Lung (tissue), 12 donors: Measurements from ENCODE around the gene TSC22D1. TPM values are rescaled to one million over a fixed set of nuclear protein-coding genes. Genes with fewer than 3 reads are reported as not detected.
A peak's percentile ranks its signal among the peaks of the same experiment; 100 is the strongest.

ENCODE experiments used
- ATAC-seq: fragments of 200-7000 bp; cut with Tn5 transposase; one replicate; pipeline ENCODE4 v1.9.1; 2020; ENCODE audit warnings: moderate number of reproducible peaks; ENCODE audit not compliant: insufficient read depth, low FRiP score
- DNase-seq, 3 donors: peaks; one replicate each; pipeline ENCODE4 v3.0.0-alpha.2; 2013 to 2017
- H3K27ac ChIP-seq, 2 donors: one replicate each; pipeline ENCODE4 v1.5.1; 2013; ENCODE audit warnings: mild to moderate bottlenecking in 2 of 2, moderate library complexity in 2 of 2, control low read depth in 1 of 2, inconsistent platforms in 1 of 2, low read depth in 1 of 2, low read length in 1 of 2
- H3K27me3 ChIP-seq, 3 donors: one replicate each; pipeline ENCODE4 v1.5.1; 2013; ENCODE audit warnings: low read length in 2 of 3; ENCODE audit not compliant: control insufficient read depth in 3 of 3, insufficient read depth in 3 of 3
- H3K36me3 ChIP-seq, 4 donors: one replicate each; pipeline ENCODE4 v1.5.1; 2013; ENCODE audit warnings: low read length in 4 of 4, mild to moderate bottlenecking in 1 of 4, moderate library complexity in 1 of 4; ENCODE audit not compliant: control insufficient read depth in 4 of 4, insufficient read depth in 4 of 4
- H3K4me1 ChIP-seq, 5 donors: one replicate each; pipeline ENCODE4 v1.5.1; 2013; ENCODE audit warnings: low read length in 5 of 5, mild to moderate bottlenecking in 2 of 5, moderate library complexity in 1 of 5; ENCODE audit not compliant: control insufficient read depth in 5 of 5, insufficient read depth in 5 of 5
- H3K4me3 ChIP-seq: one replicate; pipeline ENCODE4 v1.5.1; 2013; ENCODE audit warnings: mild to moderate bottlenecking, control low read depth, moderate library complexity
- H3K9ac ChIP-seq, 2 donors: one replicate each; pipeline ENCODE4 v1.5.1; 2013; ENCODE audit warnings: low read length in 2 of 2, control low read depth in 1 of 2; ENCODE audit not compliant: insufficient read depth in 1 of 2
- H3K9me3 ChIP-seq, 4 donors: one replicate each; pipeline ENCODE4 v1.5.1; 2013; ENCODE audit warnings: low read length in 3 of 4, mild to moderate bottlenecking in 1 of 4, moderate library complexity in 1 of 4; ENCODE audit not compliant: control insufficient read depth in 4 of 4, insufficient read depth in 3 of 4
- WGBS, 2 donors: extraction: QIAGEN DNeasy Blood & Tissue Kit; methylation state at CpG; one replicate each; pipeline ENCODE4 v1.1.7; 2013; 5-methylcytosine and 5-hydroxymethylcytosine counted together
- polyA plus RNA-seq, 2 donors: library from polyadenylated mRNA; stranded (reverse); fragments of 200-250 nt; gene quantifications; one replicate each; pipeline ENCODE4 v1.2.1, GENCODE V29; 2013
- total RNA-seq, 2 donors: library from RNA; depleted of rRNA in 1 of 2; stranded (reverse); fragments of >200 nt in 1 of 2; gene quantifications; one replicate each; pipeline ENCODE4 v1.2.1, GENCODE V29; 2014 to 2021
- TF ChIP-seq, protein P1 (sequence below): IDR thresholded peaks from 2 replicates; pipeline ENCODE4 v1.5.1; 2012; ENCODE audit warnings: mild to moderate bottlenecking; ENCODE audit errors: control extremely low read depth, extremely low read depth
- donor health status: control.
- donor health status: control.
- donor health status: Bipolar disorder and iron deficiency.
- donor health status: healthy.
- donor health status: DM: yes; HTN: yes; CAD: no.

Gene TSC22D1
- total and polyA plus RNA-seq, 4 donors: 77.0 to 179 (median 123) TPM

DNA sequence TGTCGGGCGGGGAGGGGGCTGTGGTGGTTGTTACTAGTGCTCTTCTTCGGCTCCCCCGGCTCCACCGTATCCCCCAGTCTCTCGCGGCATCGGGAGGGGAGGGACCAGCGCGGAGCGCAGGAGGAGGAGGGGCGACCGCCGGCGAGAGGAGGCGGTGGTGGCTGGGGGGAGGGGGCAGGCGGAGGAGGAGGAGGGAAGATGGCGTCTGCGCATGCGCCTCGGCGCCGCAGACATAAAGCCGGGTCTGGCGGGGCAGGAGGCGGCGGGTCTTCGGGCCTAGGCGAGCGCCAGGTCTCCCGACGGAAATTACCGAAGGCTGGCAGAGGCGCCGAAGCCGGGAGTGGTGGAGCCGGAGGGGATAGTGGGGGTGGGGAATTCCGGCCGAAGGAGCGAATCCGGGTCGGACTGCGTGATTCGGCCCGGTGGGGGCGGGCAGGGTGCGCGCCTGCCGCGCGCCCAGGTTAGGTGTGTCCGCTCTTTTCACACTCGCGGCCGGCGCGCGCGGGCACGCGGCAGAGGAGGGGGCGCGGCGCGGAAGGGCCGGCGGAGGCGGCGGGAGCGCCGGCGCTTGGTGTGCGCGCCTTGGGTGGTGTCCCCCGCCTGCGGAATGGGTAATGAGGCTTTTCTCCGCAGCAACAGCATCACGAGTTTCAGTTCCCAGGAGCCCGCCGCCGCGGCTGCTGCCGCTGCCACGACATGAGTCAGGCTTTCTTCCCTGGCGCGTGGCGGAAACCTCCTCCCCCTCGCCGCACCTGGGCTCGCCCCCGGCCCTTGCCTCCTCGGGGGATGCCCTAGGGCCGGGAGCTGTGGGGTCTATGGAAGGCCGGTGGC, 1.3 kb upstream of the TSC22D1 start:
- 0 to 1% methylated on average over 75 to 94 of the region's 94 CpGs for WGBS, 2 donors
- no peaks in the 10 kb centered on the region for H3K9me3 ChIP-seq
- peaks cover 6 to 25% (median 16%) of the 10 kb centered on the region in 5 donors for H3K4me1 ChIP-seq

DNA sequence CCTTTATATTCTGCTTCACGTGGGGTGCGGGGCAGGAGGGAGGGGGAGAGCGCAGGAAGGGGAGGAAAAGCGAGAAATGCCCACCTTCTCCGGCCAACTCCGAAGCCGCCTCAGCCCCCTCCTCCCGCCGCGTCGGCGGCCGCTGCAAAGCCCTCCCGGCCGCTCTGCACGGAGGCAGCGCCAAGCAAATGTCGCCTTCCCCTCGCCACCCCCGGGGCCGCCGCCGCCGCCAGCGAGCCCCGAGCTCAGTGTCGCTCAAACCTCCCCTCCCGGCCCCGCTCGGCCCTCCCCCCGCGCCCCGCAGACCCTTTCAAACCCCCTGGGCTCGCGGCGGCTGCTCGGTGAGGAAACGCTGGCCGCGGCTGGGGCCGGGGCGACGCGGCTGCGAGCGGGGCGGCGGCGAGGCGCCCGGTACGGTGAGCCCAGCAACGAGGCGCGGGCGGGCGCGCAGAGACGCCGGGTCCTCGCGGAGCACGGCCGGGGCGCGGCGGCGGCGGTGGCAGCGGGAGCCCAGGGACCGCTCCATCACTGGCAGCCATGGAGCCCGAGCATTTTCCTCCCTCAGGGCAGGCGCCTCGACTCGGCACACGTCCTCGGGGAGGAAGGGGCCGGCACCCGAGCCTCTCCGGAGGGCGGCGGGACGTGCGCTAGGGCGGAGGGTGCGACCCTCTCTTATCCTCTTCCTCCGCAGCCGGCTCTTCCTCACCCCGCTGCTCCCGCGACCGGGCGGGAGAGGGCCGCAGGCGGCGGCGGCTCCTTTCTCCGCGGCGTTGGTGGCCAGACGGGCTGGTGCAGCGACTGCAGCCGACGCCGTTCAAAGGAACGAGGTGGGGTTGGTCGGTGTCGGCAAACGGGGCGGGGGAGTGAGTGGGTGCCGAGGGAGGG, 463 bp upstream of the TSC22D1 start:
- peaks cover 6 to 28% (median 16%) of the 10 kb centered on the region in 5 donors for H3K4me1 ChIP-seq
- TF ChIP-seq, protein P1, sequence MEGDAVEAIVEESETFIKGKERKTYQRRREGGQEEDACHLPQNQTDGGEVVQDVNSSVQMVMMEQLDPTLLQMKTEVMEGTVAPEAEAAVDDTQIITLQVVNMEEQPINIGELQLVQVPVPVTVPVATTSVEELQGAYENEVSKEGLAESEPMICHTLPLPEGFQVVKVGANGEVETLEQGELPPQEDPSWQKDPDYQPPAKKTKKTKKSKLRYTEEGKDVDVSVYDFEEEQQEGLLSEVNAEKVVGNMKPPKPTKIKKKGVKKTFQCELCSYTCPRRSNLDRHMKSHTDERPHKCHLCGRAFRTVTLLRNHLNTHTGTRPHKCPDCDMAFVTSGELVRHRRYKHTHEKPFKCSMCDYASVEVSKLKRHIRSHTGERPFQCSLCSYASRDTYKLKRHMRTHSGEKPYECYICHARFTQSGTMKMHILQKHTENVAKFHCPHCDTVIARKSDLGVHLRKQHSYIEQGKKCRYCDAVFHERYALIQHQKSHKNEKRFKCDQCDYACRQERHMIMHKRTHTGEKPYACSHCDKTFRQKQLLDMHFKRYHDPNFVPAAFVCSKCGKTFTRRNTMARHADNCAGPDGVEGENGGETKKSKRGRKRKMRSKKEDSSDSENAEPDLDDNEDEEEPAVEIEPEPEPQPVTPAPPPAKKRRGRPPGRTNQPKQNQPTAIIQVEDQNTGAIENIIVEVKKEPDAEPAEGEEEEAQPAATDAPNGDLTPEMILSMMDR: no peak
- 0 to 1% methylated on average over 77 to 111 of the region's 111 CpGs for WGBS, 2 donors

More for the DNA sequence above, 1.3 kb upstream of the TSC22D1 start:
- H3K27ac ChIP-seq: peak overlapping the region; percentile 98 to 99
- TF ChIP-seq, protein P1: no peak
- peak; percentile 89 for ATAC-seq
- peak; percentile 97 to 99 (median 99) for DNase-seq
- peak overlapping the region; percentile 75 for H3K4me3 ChIP-seq
- H3K27me3 ChIP-seq: no peaks in the 10 kb centered on the region
- H3K36me3 ChIP-seq: no peaks in the 10 kb centered on the region
- peak overlapping the region; percentile 70 to 82 for H3K9ac ChIP-seq

DNA sequence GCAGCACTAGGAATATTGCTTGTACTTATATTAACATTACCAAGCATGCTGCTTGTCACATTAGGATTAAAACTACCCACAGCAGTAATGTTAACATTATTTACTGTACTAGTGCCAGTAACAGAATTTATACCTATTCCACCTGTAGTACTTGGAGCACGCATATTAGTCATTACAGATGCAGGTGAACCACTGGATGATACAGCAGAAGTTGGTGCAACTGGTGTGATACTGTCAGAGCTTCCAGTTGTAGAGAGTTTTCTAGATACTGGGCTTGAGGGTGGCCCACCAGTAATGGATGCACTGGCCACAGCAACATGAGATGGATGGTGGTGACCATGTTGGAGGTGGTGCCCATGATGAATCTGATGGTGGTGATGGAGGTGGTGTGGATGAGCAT, 1.1 kb downstream of the TSC22D1 start:
- H3K9ac ChIP-seq: no peak overlapping the region
- 93 to 95% methylated on average over 1 of the region's 1 CpG for WGBS, 2 donors

More for the DNA sequence above, 463 bp upstream of the TSC22D1 start:
- ATAC-seq (peak; percentile 13), DNase-seq (no peak)
- Histone ChIP-seq H3K27me3 (no peaks in the 10 kb centered on the region), H3K9me3 (no peaks in the 10 kb centered on the region), H3K9ac (no peak overlapping the region), H3K27ac (peak overlapping the region; percentile 98 to 99), H3K4me3 (peak overlapping the region; percentile 75), H3K36me3 (no peaks in the 10 kb centered on the region)

More for the DNA sequence above, 1.1 kb downstream of the TSC22D1 start:
- no peaks in the 10 kb centered on the region for H3K27me3 ChIP-seq
- no peak overlapping the region for H3K27ac ChIP-seq
- H3K4me3 ChIP-seq: peak overlapping the region; percentile 25
- DNase-seq (no peak), ATAC-seq (no peak)
- H3K9me3 ChIP-seq: no peaks in the 10 kb centered on the region
- peaks cover 6 to 28% (median 16%) of the 10 kb centered on the region in 5 donors for H3K4me1 ChIP-seq
- no peaks in the 10 kb centered on the region for H3K36me3 ChIP-seq
- TF ChIP-seq, protein P1: no peak
